ENCODE measurements around the gene RASA4B. TPM values are rescaled to one million over a fixed set of nuclear protein-coding genes. Genes with fewer than 3 reads are reported as not detected.
"Not testable (repeated sequence)": the region's sequence is repeated elsewhere in the genome, so short reads cannot be mapped to it uniquely, and the experiment has no call there.

The RASA4B gene
- total RNA-seq, 1 experiment from 2014 or later, result 6.0 TPM

DNA sequence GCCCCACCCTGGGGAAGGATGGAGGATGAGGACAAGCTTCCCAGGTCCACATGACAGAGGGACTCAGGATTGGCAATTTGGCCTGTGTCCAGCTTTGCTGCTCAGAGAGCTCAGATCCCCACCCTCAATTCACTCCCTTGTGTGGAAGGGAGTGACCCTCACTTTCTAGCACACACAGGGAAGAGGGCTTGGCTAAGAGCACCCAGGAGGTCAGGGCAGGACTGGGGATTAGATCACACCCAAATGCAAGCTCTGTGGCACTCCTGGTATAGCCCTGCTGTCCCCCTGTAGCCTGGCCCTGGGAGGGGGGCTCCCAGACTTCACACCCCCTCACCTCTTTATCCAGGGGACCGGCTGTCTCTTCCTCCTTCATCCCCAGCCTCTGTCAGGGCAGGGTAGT, 26.8 kb upstream of the RASA4B start:
- RAD21 ChIA-PET (ENCODE audit: low non-redundant PET in 1 of 2, low total read pairs in 2 of 2, uncharacterized antibody in 2 of 2, unreplicated experiment in 2 of 2); DNase-seq (ENCODE audit: low read depth, low spot score); H3K4me1 ChIP-seq (ENCODE audit: control insufficient read depth in 1 of 2, insufficient read depth in 2 of 2, low read length in 2 of 2); H3K4me3 ChIP-seq (replicated peaks in 1 of 2; ENCODE audit: low read depth in 1 of 2, low read length in 2 of 2); POLR2A ChIA-PET; H3K36me3 ChIP-seq (ENCODE audit: control insufficient read depth in 1 of 2, insufficient read depth in 2 of 2, low read length in 2 of 2); H3K4me2 ChIP-seq (ENCODE audit: low read length); H3K27me3 ChIP-seq (ENCODE audit: insufficient read depth, low read length); H4K20me1 ChIP-seq (ENCODE audit: insufficient read depth); H3K9ac ChIP-seq (ENCODE audit: low read length); H3K9me3 ChIP-seq (ENCODE audit: control insufficient read depth in 1 of 2, insufficient read depth in 1 of 2, low read depth in 1 of 2, low read length in 2 of 2); H3K79me2 ChIP-seq (ENCODE audit: insufficient read depth, low read length); BruUV-seq (replicated peaks); ATAC-seq; H3K27ac ChIP-seq (ENCODE audit: low read depth, low read length); CTCF ChIA-PET; intact Hi-C loops (cut with micrococcal nuclease); H3K9me2 ChIP-seq (ENCODE audit: insufficient read depth); H2AFZ ChIP-seq (ENCODE audit: low read depth, low read length, poor library complexity, severe bottlenecking): not testable (repeated sequence)

DNA sequence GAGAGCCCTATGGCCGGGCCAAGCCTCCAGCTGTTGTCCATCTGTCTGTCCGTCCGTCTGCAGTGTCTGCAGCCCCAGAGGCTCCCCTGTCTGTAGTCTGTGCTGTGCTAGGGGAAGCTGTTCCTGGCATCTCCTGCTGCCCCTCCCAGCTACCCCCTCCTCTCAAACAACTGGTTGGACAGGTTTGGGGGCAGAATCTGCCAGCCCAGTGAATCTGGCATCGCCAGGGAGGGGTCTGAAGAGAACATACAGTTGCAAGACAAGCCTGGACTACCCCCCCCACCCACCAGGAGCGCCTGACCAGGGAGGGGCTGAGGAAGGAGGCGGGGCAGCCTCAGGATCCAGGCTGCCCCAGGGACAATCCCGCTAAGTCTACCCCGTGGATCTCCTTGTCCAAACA, 26.0 kb upstream of the RASA4B start, which contains the start of gene UPK3BL2:
TSS of gene UPK3BL2 (minus strand) at position 101 of the 400 bp plus-strand sequence. CDS start at position 41, 60 bp downstream.
- H3K36me3 ChIP-seq (ENCODE audit: control insufficient read depth in 1 of 2, insufficient read depth in 2 of 2, low read length in 2 of 2); H3K27me3 ChIP-seq (ENCODE audit: insufficient read depth, low read length); H3K4me2 ChIP-seq (ENCODE audit: low read length); H3K9me2 ChIP-seq (ENCODE audit: insufficient read depth); H2AFZ ChIP-seq (ENCODE audit: low read depth, low read length, poor library complexity, severe bottlenecking); H3K9me3 ChIP-seq (ENCODE audit: control insufficient read depth in 1 of 2, insufficient read depth in 1 of 2, low read depth in 1 of 2, low read length in 2 of 2); H3K4me3 ChIP-seq (replicated peaks in 1 of 2; ENCODE audit: low read depth in 1 of 2, low read length in 2 of 2); H4K20me1 ChIP-seq (ENCODE audit: insufficient read depth); H3K9ac ChIP-seq (ENCODE audit: low read length); H3K4me1 ChIP-seq (ENCODE audit: control insufficient read depth in 1 of 2, insufficient read depth in 2 of 2, low read length in 2 of 2); CTCF ChIA-PET; BruUV-seq (replicated peaks); DNase-seq (ENCODE audit: low read depth, low spot score); ATAC-seq; RAD21 ChIA-PET (ENCODE audit: low non-redundant PET in 1 of 2, low total read pairs in 2 of 2, uncharacterized antibody in 2 of 2, unreplicated experiment in 2 of 2); H3K79me2 ChIP-seq (ENCODE audit: insufficient read depth, low read length); POLR2A ChIA-PET; intact Hi-C loops (cut with micrococcal nuclease); H3K27ac ChIP-seq (ENCODE audit: low read depth, low read length): not testable (repeated sequence)

DNA sequence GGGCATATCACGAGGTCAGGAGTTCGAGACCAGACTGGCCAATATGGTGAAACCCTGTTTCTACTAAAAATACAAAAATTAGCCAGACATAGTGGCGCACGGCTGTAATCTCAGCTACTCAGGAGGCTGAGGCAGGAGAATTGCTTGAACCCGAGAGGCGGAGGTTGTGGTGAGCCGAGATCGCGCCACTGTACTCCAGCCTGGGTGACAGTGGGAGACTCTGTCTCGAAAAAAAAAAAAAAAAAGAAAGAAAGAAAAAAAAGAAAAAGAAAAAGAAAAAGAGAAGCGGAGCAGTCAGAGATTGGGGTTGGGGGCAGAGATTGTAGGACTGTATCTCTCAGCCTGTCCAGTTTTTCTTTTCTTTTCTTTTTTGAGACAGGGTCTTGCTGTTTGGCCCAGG, 25.2 kb upstream of the RASA4B start:
- H3K4me3 ChIP-seq (replicated peaks in 1 of 2; ENCODE audit: low read depth in 1 of 2, low read length in 2 of 2); H3K9me3 ChIP-seq (ENCODE audit: control insufficient read depth in 1 of 2, insufficient read depth in 1 of 2, low read depth in 1 of 2, low read length in 2 of 2); H3K27ac ChIP-seq (ENCODE audit: low read depth, low read length); H3K79me2 ChIP-seq (ENCODE audit: insufficient read depth, low read length); H4K20me1 ChIP-seq (ENCODE audit: insufficient read depth); H3K4me2 ChIP-seq (ENCODE audit: low read length); H3K36me3 ChIP-seq (ENCODE audit: control insufficient read depth in 1 of 2, insufficient read depth in 2 of 2, low read length in 2 of 2); H3K4me1 ChIP-seq (ENCODE audit: control insufficient read depth in 1 of 2, insufficient read depth in 2 of 2, low read length in 2 of 2); H2AFZ ChIP-seq (ENCODE audit: low read depth, low read length, poor library complexity, severe bottlenecking); CTCF ChIA-PET; POLR2A ChIA-PET; BruUV-seq (replicated peaks); ATAC-seq; H3K27me3 ChIP-seq (ENCODE audit: insufficient read depth, low read length); RAD21 ChIA-PET (ENCODE audit: low non-redundant PET in 1 of 2, low total read pairs in 2 of 2, uncharacterized antibody in 2 of 2, unreplicated experiment in 2 of 2); intact Hi-C loops (cut with micrococcal nuclease); H3K9me2 ChIP-seq (ENCODE audit: insufficient read depth); DNase-seq (ENCODE audit: low read depth, low spot score); H3K9ac ChIP-seq (ENCODE audit: low read length): not testable (repeated sequence)

DNA sequence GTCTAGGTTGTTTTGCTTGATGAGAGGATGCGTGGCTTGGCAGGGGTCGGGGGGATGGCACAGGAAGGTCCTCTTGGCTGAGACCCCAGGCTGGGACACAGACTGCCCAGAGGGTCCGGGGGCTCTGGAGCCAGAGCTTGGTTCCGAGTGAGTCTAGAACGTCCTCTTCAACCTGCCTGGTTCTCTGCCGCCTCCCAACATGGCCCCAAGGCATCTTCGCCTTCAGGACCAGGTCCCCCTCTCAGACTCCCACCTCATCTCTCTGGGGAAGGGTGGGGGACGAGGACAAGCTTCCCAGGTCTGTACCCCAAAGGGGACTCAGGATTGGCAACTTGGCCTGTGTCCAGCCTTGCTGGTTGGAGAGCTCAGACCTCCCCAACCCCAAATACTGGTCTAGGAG, 24.5 kb upstream of the RASA4B start:
- DNase-seq (ENCODE audit: low read depth, low spot score); H3K79me2 ChIP-seq (ENCODE audit: insufficient read depth, low read length); H3K27ac ChIP-seq (ENCODE audit: low read depth, low read length); H3K27me3 ChIP-seq (ENCODE audit: insufficient read depth, low read length); POLR2A ChIA-PET; RAD21 ChIA-PET (ENCODE audit: low non-redundant PET in 1 of 2, low total read pairs in 2 of 2, uncharacterized antibody in 2 of 2, unreplicated experiment in 2 of 2); H3K9me3 ChIP-seq (ENCODE audit: control insufficient read depth in 1 of 2, insufficient read depth in 1 of 2, low read depth in 1 of 2, low read length in 2 of 2); H2AFZ ChIP-seq (ENCODE audit: low read depth, low read length, poor library complexity, severe bottlenecking); CTCF ChIA-PET; H3K9me2 ChIP-seq (ENCODE audit: insufficient read depth); BruUV-seq (replicated peaks); H3K4me3 ChIP-seq (replicated peaks in 1 of 2; ENCODE audit: low read depth in 1 of 2, low read length in 2 of 2); ATAC-seq; H4K20me1 ChIP-seq (ENCODE audit: insufficient read depth); H3K4me2 ChIP-seq (ENCODE audit: low read length); H3K4me1 ChIP-seq (ENCODE audit: control insufficient read depth in 1 of 2, insufficient read depth in 2 of 2, low read length in 2 of 2); H3K36me3 ChIP-seq (ENCODE audit: control insufficient read depth in 1 of 2, insufficient read depth in 2 of 2, low read length in 2 of 2); intact Hi-C loops (cut with micrococcal nuclease); H3K9ac ChIP-seq (ENCODE audit: low read length): not testable (repeated sequence)

DNA sequence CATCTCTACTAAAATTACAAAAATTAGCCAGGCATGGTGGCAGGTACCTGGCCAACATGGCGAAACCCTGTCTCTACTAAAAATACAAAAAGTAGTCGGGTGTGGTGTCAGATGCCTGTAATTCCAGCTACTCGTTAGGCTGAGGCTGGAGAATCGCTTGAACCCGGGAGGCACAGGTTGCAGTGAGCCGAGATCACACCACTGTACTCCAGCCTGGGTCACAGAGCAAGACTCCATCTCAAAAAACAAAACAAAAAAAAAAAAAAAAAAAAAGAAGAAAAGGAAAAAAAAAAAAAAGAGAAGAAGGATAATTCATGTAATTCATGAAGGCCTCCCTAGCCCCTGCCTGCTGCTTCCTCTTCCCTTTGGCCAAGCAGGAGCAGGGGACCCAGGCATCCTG, 23.0 kb upstream of the RASA4B start:
- POLR2A ChIA-PET; intact Hi-C loops (cut with micrococcal nuclease); CTCF ChIA-PET; BruUV-seq (replicated peaks); H4K20me1 ChIP-seq (ENCODE audit: insufficient read depth); DNase-seq (ENCODE audit: low read depth, low spot score); H3K27me3 ChIP-seq (ENCODE audit: insufficient read depth, low read length); H3K4me1 ChIP-seq (ENCODE audit: control insufficient read depth in 1 of 2, insufficient read depth in 2 of 2, low read length in 2 of 2); H3K4me2 ChIP-seq (ENCODE audit: low read length); H2AFZ ChIP-seq (ENCODE audit: low read depth, low read length, poor library complexity, severe bottlenecking); H3K27ac ChIP-seq (ENCODE audit: low read depth, low read length); ATAC-seq; H3K9me2 ChIP-seq (ENCODE audit: insufficient read depth); H3K4me3 ChIP-seq (replicated peaks in 1 of 2; ENCODE audit: low read depth in 1 of 2, low read length in 2 of 2); H3K79me2 ChIP-seq (ENCODE audit: insufficient read depth, low read length); H3K9ac ChIP-seq (ENCODE audit: low read length); RAD21 ChIA-PET (ENCODE audit: low non-redundant PET in 1 of 2, low total read pairs in 2 of 2, uncharacterized antibody in 2 of 2, unreplicated experiment in 2 of 2); H3K36me3 ChIP-seq (ENCODE audit: control insufficient read depth in 1 of 2, insufficient read depth in 2 of 2, low read length in 2 of 2); H3K9me3 ChIP-seq (ENCODE audit: control insufficient read depth in 1 of 2, insufficient read depth in 1 of 2, low read depth in 1 of 2, low read length in 2 of 2): not testable (repeated sequence)
